Heart right ventricle (tissue), 16 donors: Measurements from ENCODE around the gene CUBN. TPM values are rescaled to one million over a fixed set of nuclear protein-coding genes. Genes with fewer than 3 reads are reported as not detected.

Source experiments
- ATAC-seq, 8 donors: fragments of 200-7000 bp; cut with Tn5 transposase; one replicate each; pipeline ENCODE4 v1.9.1; 2020; ENCODE audit warnings: mild to moderate bottlenecking in 8 of 8, moderate library complexity in 8 of 8, moderate number of reproducible peaks in 1 of 8
- DNase-seq, 2 donors: peaks; one replicate each; pipeline ENCODE4 v3.0.0-alpha.2; 2020
- H3K27ac ChIP-seq, 10 donors: fragments of 200-600 bp; sonication (generic) in 2 of 10; one replicate each; pipeline versions ENCODE4 v1.5.0 to v1.8.0; 2020 to 2022; ENCODE audit warnings: mild to moderate bottlenecking in 3 of 10
- H3K27me3 ChIP-seq, 7 donors: fragments of 200-600 bp; one replicate each; pipeline ENCODE4 v1.8.0; 2021 to 2022; ENCODE audit warnings: mild to moderate bottlenecking in 2 of 7
- H3K36me3 ChIP-seq, 9 donors: fragments of 200-600 bp; sonication (generic) in 1 of 9; one replicate each; pipeline versions ENCODE4 v1.5.0 to v1.8.0; 2020 to 2022; ENCODE audit warnings: mild to moderate bottlenecking in 2 of 9
- H3K4me1 ChIP-seq, 9 donors: fragments of 200-600 bp; sonication (generic) in 1 of 9; one replicate each; pipeline versions ENCODE4 v1.5.0 to v1.8.0; 2020 to 2022; ENCODE audit warnings: mild to moderate bottlenecking in 4 of 9
- H3K4me3 ChIP-seq, 10 donors: fragments of 200-600 bp; sonication (generic) in 2 of 10; one replicate each; pipeline versions ENCODE4 v1.5.0 to v1.8.0; 2020 to 2022; ENCODE audit warnings: mild to moderate bottlenecking in 7 of 10, moderate library complexity in 2 of 10
- H3K9me3 ChIP-seq, 11 donors: fragments of 200-600 bp in 10 of 11; sonication (generic) in 2 of 11; one replicate each; pipeline versions ENCODE4 v1.5.0 to v1.8.0; 2013 to 2022; ENCODE audit warnings: mild to moderate bottlenecking in 2 of 11, control low read depth in 1 of 11, moderate library complexity in 1 of 11
- CTCF ChIP-seq, 9 donors: fragments of 200-600 bp; sonication (generic) in 2 of 9; IDR thresholded peaks; one replicate each; pipeline versions ENCODE4 v1.5.0 to v1.8.0; 2021 to 2022; ENCODE audit warnings: antibody characterized with exemption in 9 of 9, mild to moderate bottlenecking in 5 of 9, moderate library complexity in 1 of 9
- WGBS, 2 donors: extraction: QIAGEN DNeasy Blood & Tissue Kit; methylation state at CpG; one replicate each; pipeline ENCODE4 v1.1.7; 2013; ENCODE audit warnings: inconsistent platforms in 1 of 2; 5-methylcytosine and 5-hydroxymethylcytosine counted together
- intact Hi-C, 10 donors: fragments of 100-400 bp; cut with DNase I; formaldehyde crosslinking; loops; one replicate each; pipeline versions ENCODE4 v1.11.1 to v1.14.2; 2022
- polyA plus RNA-seq, 2 donors: library from polyadenylated mRNA; stranded (reverse); fragments of 200-250 nt; gene quantifications; one replicate each; pipeline ENCODE4 v1.2.3, GENCODE V29; 2013
- total RNA-seq, 10 donors: library from RNA; stranded (reverse); fragmentation: NEBNext Ultra II Directional in 3 of 10; extraction: Animal tissue kit (Norgen Biotek cat#: 25700) in 3 of 10; gene quantifications; one replicate each; pipeline versions ENCODE4 v1.2.1 to v1.2.4, GENCODE V29; 2021 to 2023
- donor health status: Arrhythmogenic right ventricular cardiomyopathy.
- donor health status: ischemic (EF 13 %, LVEDD 7.1; RV severe dilation, severe dysfunction).
- donor health status: healthy with polysubstance abuse.
- donor health status: DM: no; HTN: yes; CAD: no.
- donor health status: DM: no; HTN: no; CAD: no.
- donor health status: ischemic (EF 25% LVEDD 6.9; RV normal size, moderate dysfunction).
- donor health status: ischemic (EF 25% LVEDD 5.7; RV mildly dilated, moderate dysfunction).
- donor health status: healthy.
- donor health status: DM: yes; HTN: yes; CAD: no.
- donor health status: Ischemic cardiomyopathy.
- donor health status: ischemic (EF 35%, LVEDD 5.7; RV mildly dilated, moderate dysfunction).
- donor health status: nonischemic (EF 11% LVEDD 7.7; RV severe dilation, severe dysfunction).
- donor health status: DM: yes; HTN: yes; CAD: no.
- donor health status: PGD.
- donor health status: ischemic (EF 29% LVEDD 5.4; RV normal size, mild dysfunction).
- donor health status: nonischemic (EF 23%, LVEDD 6.1; RV moderate dilation, normal function).

The CUBN gene
- total and polyA plus RNA-seq, 12 donors, result 0.13 to 1.2 (median 0.42) TPM

GRCh38 chr10:16947069-16947468 is 182.5 kb downstream of the CUBN start:
- intact Hi-C loops, result loop anchor here in 1 of 10 donors (5.0 kb wide), 1 partner anchor 40 kb away; no protein-coding TSS in a partner anchor
- no peaks in the 10 kb centered on the region for H3K36me3 ChIP-seq
- DNase-seq, result no peak
- H3K27ac ChIP-seq, result no peak overlapping the region
- ATAC-seq, result no peak
- H3K9me3 ChIP-seq, result no peaks in the 10 kb centered on the region
- TF ChIP-seq CTCF (IDR thresholded peaks at IDR 0.05), result no peak
- no peak overlapping the region for H3K4me3 ChIP-seq
- 85 to 94% methylated on average over 5 of the region's 5 CpGs for WGBS, 2 donors
- no peaks in the 10 kb centered on the region for H3K27me3 ChIP-seq
- peaks cover 0 to 46% (median 10%) of the 10 kb centered on the region in 9 donors for H3K4me1 ChIP-seq

GRCh38 chr10:16945593-16945992 is 184.0 kb downstream of the CUBN start:
- peak in 4 of 8 donors; percentile 51 to 67 (median 54) for ATAC-seq
- H3K27ac ChIP-seq, result peak overlapping the region in 5 of 10 donors; percentile 14 to 57 (median 44)
- H3K4me3 ChIP-seq, result no peak overlapping the region
- H3K36me3 ChIP-seq, result no peaks in the 10 kb centered on the region
- no peaks in the 10 kb centered on the region for H3K27me3 ChIP-seq
- intact Hi-C loops, result loop anchor here in 2 of 10 donors (2.0 to 5.0 kb wide), 2 partner anchors 13 to 42 kb away; no protein-coding TSS in a partner anchor
- no peak for DNase-seq
- WGBS, 2 donors, result 53 to 70% methylated on average over 4 of the region's 4 CpGs
- peaks cover 0 to 31% (median 0%) of the 10 kb centered on the region in 9 donors for H3K4me1 ChIP-seq
- no peaks in the 10 kb centered on the region for H3K9me3 ChIP-seq
- no peak for TF ChIP-seq CTCF (IDR thresholded peaks at IDR 0.05)

GRCh38 chr10:16944986-16945385 is 184.6 kb downstream of the CUBN start:
- DNase-seq, result no peak
- H3K4me1 ChIP-seq, result peaks cover 0 to 31% (median 0%) of the 10 kb centered on the region in 9 donors
- no peaks in the 10 kb centered on the region for H3K36me3 ChIP-seq
- no peaks in the 10 kb centered on the region for H3K9me3 ChIP-seq
- H3K4me3 ChIP-seq, result no peak overlapping the region
- WGBS, 2 donors, result 87 to 91% methylated on average over 1 of the region's 1 CpG
- H3K27ac ChIP-seq, result peak overlapping the region in 7 of 10 donors; percentile 14 to 63 (median 45)
- ATAC-seq, result no peak
- TF ChIP-seq CTCF (IDR thresholded peaks at IDR 0.05), result no peak
- no peaks in the 10 kb centered on the region for H3K27me3 ChIP-seq
- intact Hi-C loops, result loop anchor here in 2 of 10 donors (2.0 to 5.0 kb wide), 2 partner anchors 14 to 42 kb away; no protein-coding TSS in a partner anchor

- no peak for TF ChIP-seq CTCF (IDR thresholded peaks at IDR 0.05)
- no peaks in the 10 kb centered on the region for H3K36me3 ChIP-seq
- no peaks in the 10 kb centered on the region for H3K9me3 ChIP-seq
- peak in 7 of 8 donors; percentile 57 to 90 (median 83) for ATAC-seq
- H3K27ac ChIP-seq, result peak overlapping the region in 8 of 10 donors; percentile 14 to 63 (median 45)
- no peak overlapping the region for H3K4me3 ChIP-seq
- intact Hi-C loops, result loop anchor here in 1 of 10 donors (2.0 kb wide), 1 partner anchor 14 kb away; no protein-coding TSS in a partner anchor
- peaks cover 0 to 31% (median 0%) of the 10 kb centered on the region in 9 donors for H3K4me1 ChIP-seq
- peak in 1 of 2 donors; percentile 15 for DNase-seq
- 51 to 61% methylated on average over 4 of the region's 4 CpGs for WGBS, 2 donors
- H3K27me3 ChIP-seq, result no peaks in the 10 kb centered on the region
Observed at GRCh38 chr10:16944402-16944801, 185.2 kb downstream of the CUBN start.
